HG03432 (cell line): ENCODE data around the gene KDSR.
"Not testable (repeated sequence)": the region's sequence is repeated elsewhere in the genome, so short reads cannot be mapped to it uniquely, and the experiment has no call there.

ENCODE experiments used
- ATAC-seq: cut with Tn5 transposase; IDR thresholded peaks from one replicate; pipeline ENCODE4 v1.9.1; 2021; ENCODE audit warnings: mild to moderate bottlenecking, moderate library complexity; ENCODE audit not compliant: unreplicated experiment

KDSR gene

DNA sequence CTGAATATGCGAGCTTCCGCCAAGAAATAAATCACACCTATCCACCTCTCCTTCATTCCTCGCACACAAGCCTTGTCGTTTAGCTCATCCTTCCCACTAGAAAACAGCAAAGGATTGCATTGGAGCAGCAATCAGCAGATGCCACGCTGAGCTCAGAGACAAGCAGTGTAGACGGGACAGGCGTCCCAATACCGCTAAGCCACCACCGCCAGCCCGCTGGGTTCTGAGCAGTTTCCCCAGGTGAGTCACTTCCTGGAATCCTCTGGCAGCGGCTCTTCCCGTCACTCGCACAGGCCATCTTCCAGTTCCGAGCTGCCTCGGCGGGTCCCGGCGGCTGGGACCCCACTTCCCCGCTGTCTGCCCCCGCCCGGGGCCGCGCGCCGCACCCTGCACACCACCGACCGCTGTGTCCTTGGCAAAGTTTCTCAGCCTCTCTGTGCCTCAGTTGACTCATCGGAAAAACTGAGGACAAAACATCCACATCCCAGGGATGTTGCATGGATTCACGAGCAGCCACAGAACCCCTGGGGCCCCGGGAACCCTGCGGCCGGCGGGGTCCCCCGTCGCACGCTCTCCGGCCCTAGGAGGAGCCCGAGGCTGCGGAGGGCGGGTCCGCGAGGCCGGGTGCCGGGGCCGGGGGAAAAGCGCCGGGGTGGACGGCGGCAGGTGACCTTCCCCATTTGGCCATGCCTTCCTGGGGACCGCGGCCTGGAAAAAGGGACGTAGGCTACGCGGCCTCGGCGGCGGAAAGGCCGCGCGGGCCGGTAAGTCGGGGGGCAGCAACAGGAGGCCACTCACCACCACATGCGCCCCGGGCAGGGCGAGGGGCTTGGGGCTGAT is 573 bp downstream of the KDSR start:
- ATAC-seq: peak; percentile 37

DNA sequence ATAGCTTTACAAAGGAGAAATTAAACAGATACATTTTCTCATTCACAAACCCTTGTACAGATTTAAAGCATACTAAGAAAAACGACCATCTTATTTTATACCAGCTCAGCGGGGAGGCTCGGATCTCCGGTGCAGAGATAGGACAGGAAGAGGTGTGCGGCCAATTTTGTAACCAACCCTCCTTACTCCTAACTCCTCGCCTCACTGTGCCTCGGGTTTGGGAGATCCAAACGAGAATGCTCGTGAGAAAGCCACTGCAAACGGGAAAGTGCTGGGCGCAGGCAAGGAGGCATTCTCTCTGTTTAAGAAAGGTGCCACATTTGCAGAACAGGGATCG is 1.2 kb downstream of the KDSR start:
- no peak for ATAC-seq

DNA sequence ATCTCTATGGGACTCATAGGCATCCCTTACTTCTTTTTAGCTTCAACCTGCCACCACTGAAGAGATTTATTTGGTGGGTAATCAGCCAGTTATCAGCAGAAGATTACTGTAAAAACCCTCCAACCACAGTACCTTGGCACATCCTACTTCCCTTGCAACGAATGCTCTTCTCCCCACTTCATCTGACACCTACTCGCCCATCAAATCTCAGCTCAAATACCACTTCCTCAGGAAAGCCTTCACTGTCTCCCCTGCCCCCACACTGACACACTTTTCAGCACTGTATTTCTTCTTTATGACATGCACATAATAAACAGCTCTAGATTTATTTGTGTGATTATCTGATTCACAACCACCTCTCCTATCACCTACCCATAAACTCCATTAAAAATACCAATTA is 3.1 kb downstream of the KDSR start:
- no peak for ATAC-seq

DNA sequence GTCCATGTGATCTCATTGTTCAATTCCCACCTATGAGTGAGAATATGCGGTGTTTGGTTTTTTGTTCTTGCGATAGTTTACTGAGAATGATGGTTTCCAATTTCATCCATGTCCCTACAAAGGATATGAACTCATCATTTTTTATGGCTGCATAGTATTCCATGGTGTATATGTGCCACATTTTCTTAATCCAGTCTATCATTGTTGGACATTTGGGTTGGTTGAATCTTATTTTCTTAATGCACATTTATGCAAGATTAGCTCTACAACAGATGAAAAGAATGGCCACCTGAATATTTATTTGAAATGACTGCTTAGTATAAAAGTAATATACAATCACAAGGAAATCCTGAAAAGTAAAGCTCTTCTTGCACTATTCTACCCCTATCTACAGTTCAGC is 3.6 kb downstream of the KDSR start:
- ATAC-seq: not testable (repeated sequence)

DNA sequence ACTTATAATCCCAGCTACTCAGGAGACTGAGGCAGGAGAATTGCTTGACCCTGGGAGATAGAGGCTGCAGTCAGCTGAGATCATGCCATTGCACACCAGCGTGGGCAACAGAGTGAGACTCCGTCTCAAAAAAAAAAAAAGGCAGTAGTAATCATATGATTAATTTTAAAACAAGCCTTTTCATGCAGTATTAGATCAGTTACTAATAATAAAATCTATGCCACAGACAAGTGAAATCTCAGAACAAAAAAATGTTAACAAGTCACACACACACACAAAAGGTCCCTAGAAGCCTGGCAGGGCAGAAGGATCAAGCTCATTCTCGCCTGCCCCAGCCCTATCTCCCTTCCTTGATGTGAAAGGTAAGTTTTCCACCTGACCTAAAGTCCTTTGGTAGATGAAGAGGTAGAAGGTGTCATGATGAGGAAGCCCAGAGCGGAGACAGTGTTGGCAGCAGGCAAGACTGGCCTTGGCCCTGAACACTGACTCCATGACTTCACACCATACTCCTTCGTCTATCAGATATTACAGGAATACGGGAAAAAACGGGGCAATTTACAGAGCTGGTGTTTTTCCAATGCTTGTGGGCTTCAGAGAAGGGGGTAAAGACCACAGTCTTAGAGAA is 10.6 kb downstream of the KDSR start:
- ATAC-seq: no peak

DNA sequence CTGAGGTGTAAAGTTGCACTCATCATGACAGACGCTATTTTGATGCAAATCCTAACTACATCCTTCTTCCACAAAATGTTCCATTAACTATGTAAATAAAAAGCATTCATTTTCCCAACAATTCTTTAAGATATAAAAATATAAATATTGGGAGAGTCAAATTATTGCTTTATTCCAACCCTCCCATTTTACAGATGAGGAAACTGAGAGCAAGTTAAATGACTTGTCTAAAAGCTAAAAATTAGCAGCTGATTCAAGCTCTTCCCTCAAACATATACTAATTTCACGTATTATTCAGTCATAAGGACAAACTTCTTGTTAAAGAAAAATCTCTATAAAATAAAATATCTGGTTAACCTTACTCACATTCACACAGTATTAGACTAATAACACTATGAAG is 16.8 kb downstream of the KDSR start:
- no peak for ATAC-seq

DNA sequence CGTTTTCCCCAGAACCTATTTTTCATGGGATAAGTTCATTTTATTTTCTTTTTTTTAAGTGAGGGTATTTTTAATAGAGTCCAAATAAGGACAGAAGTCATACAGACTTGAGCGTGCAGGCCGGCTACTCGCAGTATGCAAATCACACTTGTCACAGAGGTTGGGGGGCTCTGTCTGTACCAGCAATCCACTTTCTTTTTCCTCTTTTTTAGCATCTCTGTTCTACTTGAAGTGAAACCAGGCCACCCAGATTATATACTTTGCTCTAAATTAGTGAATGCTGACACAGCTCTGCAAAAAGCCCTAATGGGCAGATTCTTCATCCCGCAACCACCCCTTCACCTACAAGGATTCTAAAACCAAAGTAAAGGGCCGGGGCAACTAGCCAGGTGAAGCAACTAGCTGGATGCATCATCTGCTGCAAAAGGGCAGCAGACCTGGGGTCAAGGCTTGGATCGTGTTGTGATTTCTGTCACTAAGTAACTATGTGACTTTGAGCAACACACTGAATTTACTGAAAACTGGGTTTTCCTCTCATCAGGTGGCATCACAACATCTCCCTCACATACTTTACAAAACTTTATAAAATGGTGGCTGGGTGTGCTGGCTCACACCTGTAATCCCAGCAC is 18.4 kb downstream of the KDSR start:
- ATAC-seq: peak; percentile 59

DNA sequence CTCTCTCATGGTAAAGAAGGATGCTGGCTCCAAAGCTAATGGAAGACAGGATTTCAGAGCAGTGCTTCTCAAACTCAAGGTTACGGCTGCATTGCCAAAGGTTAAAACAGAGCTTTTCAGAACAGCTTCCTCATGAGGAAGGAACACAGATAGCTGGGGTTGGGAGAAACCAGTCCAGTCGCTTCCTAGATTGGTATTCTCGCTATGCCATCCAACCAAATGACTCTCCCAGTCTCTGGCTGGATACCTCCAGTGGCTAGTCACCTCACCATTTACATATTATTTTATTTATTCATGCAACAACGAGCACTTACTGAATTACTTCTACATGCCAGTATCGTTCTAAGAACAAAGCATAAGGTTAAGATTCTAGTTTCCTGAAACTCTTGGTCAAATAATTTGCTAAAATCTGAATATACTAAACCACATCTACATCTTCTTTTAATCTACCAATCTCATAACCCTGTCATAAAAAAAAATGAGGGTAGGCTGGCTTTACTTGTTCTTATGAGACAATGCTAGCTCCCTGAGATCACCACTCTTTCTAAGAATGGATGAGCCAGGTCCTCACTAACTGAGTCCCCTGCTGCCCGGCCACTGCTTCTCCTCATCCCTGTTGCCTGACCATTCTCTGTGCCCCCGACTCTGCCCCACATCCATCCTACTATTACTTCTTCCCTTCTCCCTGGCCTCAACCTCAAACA is 20.4 kb downstream of the KDSR start:
- no peak for ATAC-seq

GRCh38 chr18:63346031-63346430 is 21.0 kb downstream of the KDSR start:
- no peak for ATAC-seq

- ATAC-seq: no peak
Measured at GRCh38 chr18:63344918-63345317, 22.1 kb downstream of the KDSR start.

DNA sequence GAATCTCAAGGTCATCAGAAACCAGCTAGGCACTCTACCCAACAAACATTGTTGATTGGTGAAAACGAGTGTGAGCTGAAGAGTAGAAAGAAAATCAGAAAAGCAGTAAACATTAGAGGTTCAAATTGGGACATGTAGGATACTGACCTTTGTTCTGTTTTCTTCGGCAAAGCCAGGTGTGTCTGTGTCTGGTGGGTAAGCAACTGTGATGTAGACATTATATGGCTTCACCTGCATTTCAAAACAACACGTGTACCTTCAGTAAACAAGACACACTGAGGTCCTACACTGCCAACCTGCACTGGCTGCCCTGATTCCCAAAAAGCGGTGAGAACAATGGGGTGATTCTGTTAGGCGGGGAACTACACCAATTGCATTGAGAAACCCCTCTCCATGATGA is 22.7 kb downstream of the KDSR start:
- no peak for ATAC-seq

DNA sequence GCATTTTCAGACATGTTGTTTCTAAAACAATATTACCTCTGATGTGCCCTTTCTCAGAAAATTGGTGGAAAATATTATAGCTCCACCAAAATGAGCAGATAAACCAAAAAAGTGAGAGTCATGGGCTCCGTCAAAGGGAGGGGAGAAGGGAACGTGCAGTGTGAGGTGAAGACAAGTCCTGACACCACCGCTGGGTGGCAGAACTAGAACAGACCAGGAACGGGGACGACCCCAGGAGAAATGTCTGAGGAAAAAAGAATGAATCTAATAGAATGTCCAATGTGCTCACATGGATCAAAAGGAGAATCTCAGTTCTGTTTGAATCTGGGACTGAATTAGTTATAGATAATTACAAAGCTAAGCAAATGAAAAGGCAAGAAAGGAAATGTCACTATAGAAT is 24.8 kb downstream of the KDSR start:
- ATAC-seq: peak; percentile 83

DNA sequence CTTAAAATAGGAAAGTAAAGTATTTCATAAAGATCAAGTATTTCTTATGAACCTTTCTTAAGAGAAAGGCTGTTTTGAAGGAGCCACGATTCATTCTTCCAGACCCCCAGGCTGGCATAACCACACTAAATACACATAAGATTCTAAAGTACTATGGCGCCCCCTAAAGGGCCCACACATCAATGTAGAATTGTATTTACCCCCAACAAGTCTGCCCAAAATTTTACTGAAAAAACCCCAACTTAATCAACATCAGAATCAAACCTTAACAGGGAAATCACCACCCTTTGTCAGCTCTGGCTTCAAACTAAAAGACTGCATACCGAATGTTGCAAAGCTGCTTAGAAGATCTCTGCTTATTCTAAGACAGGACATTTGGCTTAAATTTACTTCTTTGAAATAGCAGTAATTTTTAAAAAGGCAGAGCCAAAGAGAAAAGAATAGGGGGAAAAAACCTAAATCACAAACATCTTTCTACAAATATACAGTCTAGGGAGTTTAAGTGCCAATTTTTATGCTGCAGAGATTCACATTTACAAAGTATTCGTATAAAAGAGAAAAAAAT is 27.0 kb downstream of the KDSR start:
- ATAC-seq: peak; percentile 45

DNA sequence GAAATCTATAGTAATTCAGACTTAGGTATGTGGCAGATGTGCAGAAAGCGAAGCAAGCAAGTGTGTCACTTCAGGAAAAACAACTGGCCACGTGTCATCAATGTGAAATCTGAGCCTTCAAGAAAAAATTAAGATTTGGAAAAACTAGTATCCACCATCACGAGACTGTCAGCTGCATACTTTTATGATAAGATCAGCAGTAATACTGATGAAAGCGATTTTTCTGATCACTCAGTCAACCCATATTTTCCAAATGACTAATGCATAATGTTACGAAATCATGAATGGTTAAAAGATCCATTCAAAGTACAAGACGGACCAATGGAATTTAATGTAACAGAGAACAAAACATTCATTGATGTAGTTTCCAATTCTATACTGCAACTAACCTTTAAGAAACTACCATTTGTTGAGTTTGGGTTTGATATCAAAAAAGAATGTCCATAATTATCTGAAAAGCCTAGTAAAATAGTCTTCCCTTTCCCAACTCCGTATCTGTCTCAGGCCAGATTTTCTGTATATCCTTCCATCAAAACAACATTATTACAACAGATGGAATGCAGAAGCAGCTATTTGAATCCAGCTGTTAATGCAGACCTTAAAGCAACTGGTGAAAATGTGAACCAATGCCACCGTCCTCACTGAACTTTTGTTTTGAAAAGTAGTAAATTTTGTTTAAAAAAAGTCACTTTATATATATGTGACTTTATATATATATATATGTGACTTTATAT is 30.5 kb downstream of the KDSR start:
- ATAC-seq: no peak

- ATAC-seq: no peak
Measured at GRCh38 chr18:63331105-63331504, 35.9 kb downstream of the KDSR start.

- ATAC-seq: no peak
Measured at GRCh38 chr18:63329431-63330145, 37.4 kb downstream of the KDSR start.

DNA sequence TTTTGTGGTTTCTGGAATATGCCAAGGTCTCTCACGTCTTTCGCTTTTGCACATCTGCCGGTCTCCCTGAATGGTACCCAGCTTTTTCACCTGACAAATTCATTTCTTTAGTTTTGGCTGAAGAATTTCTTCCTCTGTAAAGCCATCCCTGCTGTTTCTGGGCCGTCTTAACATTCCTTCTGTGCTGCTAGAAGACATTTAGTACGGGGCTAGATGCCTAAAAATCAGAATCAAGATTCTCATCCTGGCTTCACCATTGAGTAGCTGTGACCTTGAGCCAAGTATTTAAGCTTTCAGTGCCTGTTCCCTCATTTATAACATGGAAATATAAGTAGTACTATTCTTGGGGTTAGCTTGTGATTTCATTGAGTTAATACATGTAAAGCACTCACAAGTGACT is 41.0 kb downstream of the KDSR start:
- no peak for ATAC-seq

- ATAC-seq: no peak
Measured at GRCh38 chr18:63325086-63325686, 41.8 kb downstream of the KDSR start.

DNA sequence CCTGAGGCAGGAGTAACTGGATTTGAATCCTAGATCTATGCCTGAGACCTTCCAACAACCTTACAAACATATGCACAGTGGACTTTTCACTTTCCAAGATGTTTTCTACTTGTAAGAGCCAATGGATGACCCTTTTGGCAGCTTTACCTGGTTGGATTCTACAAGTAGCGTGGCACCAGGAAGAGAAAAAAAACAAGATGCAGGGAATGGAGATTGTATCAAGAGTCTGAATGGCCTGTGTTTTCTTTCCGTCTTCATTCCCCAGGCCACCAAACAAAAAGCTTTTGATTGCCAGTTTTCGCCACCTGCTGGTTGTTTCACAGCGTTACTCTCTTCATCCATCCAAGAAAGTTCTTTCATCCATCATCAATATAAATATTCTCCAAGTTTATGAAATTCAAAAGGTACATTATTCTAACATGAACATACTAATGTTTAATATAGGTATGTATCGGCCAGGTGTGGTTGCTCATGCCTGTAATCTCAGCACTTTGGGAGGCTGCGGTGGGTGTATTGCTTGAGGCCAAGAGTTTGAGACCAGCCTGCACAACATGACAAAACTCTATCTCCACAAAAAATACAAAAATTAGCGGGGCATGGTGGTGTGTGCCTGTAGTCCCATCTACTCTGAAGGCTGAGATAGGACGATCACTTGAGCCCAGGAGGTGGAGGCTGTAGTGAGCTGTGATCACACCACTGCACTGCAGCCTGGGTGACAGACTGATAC is 43.9 kb downstream of the KDSR start:
- no peak for ATAC-seq
